RWPE2 (cell line): ENCODE measurements around the gene PKD1.

Experiments used
- ATAC-seq: fragments of 200-7000 bp; cut with Tn5 transposase; 3 replicates; pipeline ENCODE4 v1.9.1; 2021; ENCODE audit warnings: low read depth
- DNase-seq: peaks from one replicate; pipeline ENCODE4 v3.0.0-alpha.2; 2020; ENCODE audit warnings: low spot score
- H3K27ac ChIP-seq: fragments of 450-650 bp; 2 replicates; pipeline ENCODE4 v1.5.1; 2017; ENCODE audit warnings: mild to moderate bottlenecking; ENCODE audit not compliant: poor library complexity, severe bottlenecking
- H3K27me3 ChIP-seq: fragments of 250-450 bp; sonication (Bioruptor Pico); 2 replicates; pipeline ENCODE4 v1.5.1; 2021; ENCODE audit warnings: mild to moderate bottlenecking, moderate library complexity; ENCODE audit not compliant: insufficient read depth, poor library complexity, severe bottlenecking
- H3K36me3 ChIP-seq: fragments of 250-450 bp; sonication (Bioruptor Pico); 2 replicates; pipeline ENCODE4 v1.5.1; 2020; ENCODE audit warnings: low read depth, mild to moderate bottlenecking, moderate library complexity
- H3K4me1 ChIP-seq: fragments of 250-450 bp; sonication (Bioruptor Pico); 2 replicates; pipeline ENCODE4 v1.5.1; 2021; ENCODE audit warnings: mild to moderate bottlenecking, moderate library complexity; ENCODE audit not compliant: insufficient read depth, poor library complexity, severe bottlenecking
- H3K4me3 ChIP-seq: fragments of 250-450 bp; sonication (Bioruptor Pico); 2 replicates; pipeline ENCODE4 v1.5.1; 2021; ENCODE audit warnings: mild to moderate bottlenecking, moderate library complexity; ENCODE audit not compliant: severe bottlenecking
- H3K9me3 ChIP-seq: fragments of 250-450 bp; sonication (Bioruptor Pico); 2 replicates; pipeline ENCODE4 v1.5.1; 2021; ENCODE audit warnings: mild to moderate bottlenecking, moderate library complexity; ENCODE audit not compliant: severe bottlenecking
- CTCF ChIP-seq: fragments of 450-650 bp; IDR thresholded peaks from one replicate; pipeline ENCODE4 v1.5.1; 2017; ENCODE audit warnings: mild to moderate bottlenecking, moderate library complexity; ENCODE audit not compliant: poor library complexity, severe bottlenecking

The PKD1 gene

GRCh38 chr16:2161911-2162310 lies 26.2 kb upstream of the PKD1 start:
- H3K27me3 ChIP-seq, result no peaks in the 10 kb centered on the region
- H3K4me1 ChIP-seq, result peaks cover 51% of the 10 kb centered on the region
- no peak for ATAC-seq
- H3K36me3 ChIP-seq, result peaks cover 15% of the 10 kb centered on the region
- H3K4me3 ChIP-seq, result no peak overlapping the region
- peak overlapping the region; percentile 93 for H3K27ac ChIP-seq
- no peak for DNase-seq
- no peaks in the 10 kb centered on the region for H3K9me3 ChIP-seq
- no peak for TF ChIP-seq CTCF

DNA sequence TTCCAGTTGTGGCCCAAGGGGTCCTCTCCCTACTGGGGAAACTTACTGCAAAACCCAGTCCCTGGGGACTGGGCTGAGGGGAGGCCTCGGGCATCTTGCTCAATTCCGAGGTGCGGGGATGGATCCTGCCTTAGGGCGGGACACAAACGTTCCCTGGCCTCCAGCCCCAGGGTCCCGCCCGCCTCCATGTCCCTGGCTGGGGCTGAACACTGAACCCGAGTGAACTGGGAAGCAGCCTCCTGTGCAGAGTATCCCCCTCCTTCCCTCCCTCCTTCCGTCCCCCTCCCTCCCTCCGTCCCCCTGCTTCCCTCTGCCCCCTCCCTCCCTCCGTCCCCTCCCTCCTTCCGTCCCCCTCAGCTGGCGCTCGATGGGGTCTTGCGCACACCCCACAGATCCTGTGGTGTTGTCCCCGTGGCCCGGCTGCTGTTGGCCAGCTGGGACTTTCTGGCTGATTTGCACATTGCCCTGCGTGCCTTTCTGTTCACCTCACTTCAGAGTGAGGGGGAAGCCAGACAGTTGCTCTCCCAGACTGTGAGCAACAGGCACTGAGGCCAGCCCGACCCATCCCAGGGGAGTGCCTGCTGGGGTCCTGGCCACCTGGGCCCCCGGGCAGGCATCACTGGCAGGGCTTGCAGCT lies 25.3 kb upstream of the PKD1 start:
- Histone ChIP-seq H3K36me3 (peaks cover 8% of the 10 kb centered on the region; the same call in 1 of the 2 replicates), H3K4me1 (peaks cover 51% of the 10 kb centered on the region), H3K27me3 (no peaks in the 10 kb centered on the region), H3K27ac (peak overlapping the region; percentile 93), H3K9me3 (no peaks in the 10 kb centered on the region), H3K4me3 (no peak overlapping the region)
- ATAC-seq, result 0 out of 3 replicates have a peak, but pooled peaks have one; percentile 0
- no peak for DNase-seq
- no peak for TF ChIP-seq CTCF

- Histone ChIP-seq H3K27me3 (no peaks in the 10 kb centered on the region), H3K4me3 (no peak overlapping the region), H3K4me1 (peaks cover 51% of the 10 kb centered on the region), H3K36me3 (peaks cover 12% of the 10 kb centered on the region), H3K27ac (peak overlapping the region; percentile 93), H3K9me3 (no peaks in the 10 kb centered on the region)
- no peak for TF ChIP-seq CTCF
- DNase-seq, result no peak
- ATAC-seq, result no peak
Observed at GRCh38 chr16:2159175-2159838, 23.6 kb upstream of the PKD1 start.

DNA sequence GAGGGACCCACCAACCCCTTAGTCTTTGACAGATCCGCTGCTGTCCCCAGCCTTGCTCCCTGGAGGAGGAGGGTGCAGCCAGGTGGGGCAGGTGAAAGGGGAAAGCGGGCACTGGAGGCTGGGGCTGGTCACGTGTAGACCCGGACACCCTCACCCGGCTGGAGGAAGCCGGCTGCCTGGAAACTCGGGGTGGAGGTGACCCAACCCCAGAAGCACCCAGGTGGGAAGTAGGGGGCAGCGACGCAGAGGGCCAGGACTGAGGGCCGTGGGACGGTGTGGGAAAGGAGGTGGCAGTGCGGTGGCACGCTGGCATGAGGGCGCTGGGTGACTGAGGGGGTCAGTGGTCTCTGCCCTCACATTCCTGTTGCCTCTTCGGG lies 22.6 kb upstream of the PKD1 start:
- TF ChIP-seq CTCF, result no peak
- DNase-seq, result no peak
- Histone ChIP-seq H3K4me3 (no peak overlapping the region), H3K4me1 (peaks cover 46% of the 10 kb centered on the region), H3K27ac (peak overlapping the region; percentile 93), H3K36me3 (peaks cover 22% of the 10 kb centered on the region), H3K9me3 (no peaks in the 10 kb centered on the region), H3K27me3 (no peaks in the 10 kb centered on the region)
- no peak for ATAC-seq
